IMR-90 (cell line): ENCODE data around the gene TTLL9. TPM values are rescaled to one million over a fixed set of nuclear protein-coding genes. Genes with fewer than 3 reads are reported as not detected.

Experiments used
- ATAC-seq: fragments of 200-7000 bp; cut with Tn5 transposase; 2 replicates; pipeline ENCODE4 v1.9.1; 2020; ENCODE audit warnings: low read depth, mild to moderate bottlenecking, moderate library complexity
- BruUV-seq: library from RNA; stranded (reverse); fragments of 400-500 nt; replicated peaks from 2 replicates; lab custom pipeline; 2021; lab: Mats Ljungman, UMichigan
- CTCF ChIA-PET: fragments of 300-600 bp; formaldehyde crosslinking; extraction: SDS; loops from one replicate; lab custom pipeline; 2021; ENCODE audit warnings: antibody characterized with exemption; lab: Yijun Ruan, JAX
- POLR2A ChIA-PET: fragments of 300-600 bp; sonication (Branson Sonifier 250); formaldehyde crosslinking; loops from one replicate; lab custom pipeline; 2022; ENCODE audit warnings: antibody characterized with exemption; ENCODE audit not compliant: unreplicated experiment; lab: Charles Lee
- DNase-seq: peaks from one replicate; pipeline ENCODE4 v3.0.0; 2013
- H2AFZ ChIP-seq: replicated peaks from 2 replicates; pipeline ENCODE3; 2013; ENCODE audit warnings: low read length, mild to moderate bottlenecking; ENCODE audit not compliant: poor library complexity
- H2AK5ac ChIP-seq: 2 replicates; pipeline ENCODE4 v1.6.1; 2013; ENCODE audit warnings: low read depth, low read length, inconsistent platforms
- H2AK9ac ChIP-seq: replicated peaks from 2 replicates; pipeline ENCODE3; 2013; ENCODE audit warnings: mild to moderate bottlenecking, low read depth, low read length, moderate library complexity; ENCODE audit not compliant: poor library complexity
- H2BK120ac ChIP-seq: 2 replicates; pipeline ENCODE4 v1.6.1; 2013; ENCODE audit warnings: low read depth, low read length, inconsistent platforms
- H2BK15ac ChIP-seq: 3 replicates; pipeline ENCODE4 v1.6.1; 2013; ENCODE audit warnings: low read depth, low read length, inconsistent platforms
- H2BK20ac ChIP-seq: 2 replicates; pipeline ENCODE4 v1.6.1; 2013; ENCODE audit warnings: low read depth, mild to moderate bottlenecking, inconsistent platforms, low read length, moderate library complexity
- H2BK5ac ChIP-seq: 2 replicates; pipeline ENCODE4 v1.6.1; 2013; ENCODE audit warnings: mild to moderate bottlenecking, low read depth, low read length, inconsistent platforms; ENCODE audit not compliant: poor library complexity, severe bottlenecking
- H3K14ac ChIP-seq: replicated peaks from 2 replicates; pipeline ENCODE4 v1.6.1; 2013; ENCODE audit warnings: low read depth, low read length, inconsistent platforms
- H3K18ac ChIP-seq: 2 replicates; pipeline ENCODE4 v1.6.1; 2013; ENCODE audit warnings: low read depth, low read length, control low read depth
- H3K23ac ChIP-seq: 2 replicates; pipeline ENCODE4 v1.6.1; 2013; ENCODE audit warnings: low read depth, low read length, inconsistent platforms
- H3K27ac ChIP-seq: 2 replicates; pipeline ENCODE4 v1.5.1; 2013; ENCODE audit warnings: mild to moderate bottlenecking, control low read depth, low read length; ENCODE audit not compliant: insufficient read depth
- H3K27me3 ChIP-seq: 2 replicates; pipeline ENCODE4 v1.6.1; 2013; ENCODE audit warnings: low read length; ENCODE audit not compliant: control insufficient read depth, insufficient read depth
- H3K36me3 ChIP-seq: 2 replicates; pipeline ENCODE4 v1.6.1; 2013; ENCODE audit warnings: low read length, mixed read lengths; ENCODE audit not compliant: control insufficient read depth, insufficient read depth
- H3K4ac ChIP-seq: 2 replicates; pipeline ENCODE4 v1.6.1; 2013; ENCODE audit warnings: low read depth, low read length, inconsistent platforms
- H3K4me1 ChIP-seq: 2 replicates; pipeline ENCODE4 v1.6.1; 2013; ENCODE audit warnings: low read length, mixed read lengths; ENCODE audit not compliant: control insufficient read depth, insufficient read depth
- H3K4me2 ChIP-seq: 2 replicates; pipeline ENCODE4 v1.6.1; 2013; ENCODE audit warnings: low read depth, mild to moderate bottlenecking, control low read depth, low read length, moderate library complexity
- H3K4me3 ChIP-seq: 2 replicates; pipeline ENCODE4 v1.5.1; 2013; ENCODE audit warnings: low read depth, mild to moderate bottlenecking, control low read depth, low read length, moderate library complexity; ENCODE audit not compliant: insufficient read depth
- H3K56ac ChIP-seq: 2 replicates; pipeline ENCODE4 v1.6.1; 2013; ENCODE audit warnings: low read length, inconsistent platforms; ENCODE audit not compliant: insufficient read depth; ENCODE audit errors: extremely low read depth
- H3K79me1 ChIP-seq, 2 experiments: 2 replicates each; pipeline ENCODE4 v1.6.1; 2013; ENCODE audit warnings: low read length in 2 of 2, inconsistent platforms in 1 of 2, low read depth in 1 of 2
- H3K9ac ChIP-seq: 2 replicates; pipeline ENCODE4 v1.6.1; 2013; ENCODE audit warnings: low read depth, low read length, control low read depth
- H3K9me1 ChIP-seq: 2 replicates; pipeline ENCODE4 v1.6.1; 2013; ENCODE audit warnings: low read length, inconsistent platforms; ENCODE audit not compliant: insufficient read depth
- H3K9me3 ChIP-seq: 2 replicates; pipeline ENCODE4 v1.6.1; 2013; ENCODE audit warnings: low read length; ENCODE audit not compliant: control insufficient read depth, insufficient read depth
- H4K20me1 ChIP-seq: 2 replicates; pipeline ENCODE4 v1.6.1; 2013; ENCODE audit warnings: low read length, inconsistent platforms; ENCODE audit not compliant: insufficient read depth
- H4K5ac ChIP-seq: 2 replicates; pipeline ENCODE4 v1.6.1; 2013; ENCODE audit warnings: mild to moderate bottlenecking, low read depth, low read length, control low read depth
- H4K8ac ChIP-seq, 2 experiments: 2 replicates each; pipeline ENCODE4 v1.6.1; 2013; ENCODE audit warnings: low read depth in 2 of 2, low read length in 2 of 2, control low read depth in 1 of 2, inconsistent platforms in 1 of 2
- H4K91ac ChIP-seq: 2 replicates; pipeline ENCODE4 v1.6.1; 2013; ENCODE audit warnings: low read depth, low read length, inconsistent platforms; ENCODE audit not compliant: insufficient read depth
- BHLHE40 ChIP-seq: fragments of 150-350 bp; IDR thresholded peaks from 2 replicates; pipeline ENCODE4 v1.6.1; 2016; ENCODE audit warnings: mild to moderate bottlenecking, low read depth, low read length
- CEBPB ChIP-seq: IDR thresholded peaks from 2 replicates; pipeline ENCODE4 v1.6.1; 2012; ENCODE audit warnings: low read depth, low read length, improper control_type of control experiment
- CHD1 ChIP-seq: IDR thresholded peaks from 2 replicates; pipeline ENCODE4 v1.6.1; 2012; ENCODE audit warnings: low read depth, low read length, improper control_type of control experiment
- CTCF ChIP-seq: conservative IDR thresholded peaks from 2 replicates; pipeline ENCODE4 v1.5.1; 2012; ENCODE audit warnings: mild to moderate bottlenecking, low read depth, low read length, improper control_type of control experiment
- ELK1 ChIP-seq: fragments of 150-350 bp; IDR thresholded peaks from 2 replicates; pipeline ENCODE4 v1.6.1; 2016; ENCODE audit warnings: low read depth, mild to moderate bottlenecking, low read length, moderate library complexity, borderline replicate concordance
- FOS ChIP-seq: fragments of 150-350 bp; IDR thresholded peaks from 2 replicates; pipeline ENCODE4 v1.6.1; 2016; ENCODE audit warnings: low read depth, low read length
- MAFK ChIP-seq: IDR thresholded peaks from 2 replicates; pipeline ENCODE4 v1.6.1; 2012; ENCODE audit warnings: low read depth, low read length, improper control_type of control experiment
- MAZ ChIP-seq: IDR thresholded peaks from 2 replicates; pipeline ENCODE4 v1.6.1; 2012; ENCODE audit warnings: low read depth, mild to moderate bottlenecking, low read length, improper control_type of control experiment, moderate library complexity, borderline replicate concordance
- MXI1 ChIP-seq: IDR thresholded peaks from 2 replicates; pipeline ENCODE4 v1.6.1; 2012; ENCODE audit warnings: low read depth, mild to moderate bottlenecking, low read length, moderate library complexity, borderline replicate concordance
- NFE2L2 ChIP-seq: fragments of 150-350 bp; IDR thresholded peaks from 2 replicates; pipeline ENCODE4 v1.6.1; 2016; ENCODE audit warnings: low read depth, mild to moderate bottlenecking, low read length
- POLR2A ChIP-seq: IDR thresholded peaks from 2 replicates; pipeline ENCODE4 v1.6.1; 2012; ENCODE audit warnings: mild to moderate bottlenecking, low read depth, low read length
- RAD21 ChIP-seq: IDR thresholded peaks from 2 replicates; pipeline ENCODE4 v1.6.1; 2012; ENCODE audit warnings: low read length, improper control_type of control experiment
- RCOR1 ChIP-seq: IDR thresholded peaks from 2 replicates; pipeline ENCODE4 v1.6.1; 2012; ENCODE audit warnings: mild to moderate bottlenecking, low read length, improper control_type of control experiment; ENCODE audit not compliant: insufficient replicate concordance
- RFX5 ChIP-seq: IDR thresholded peaks from 2 replicates; pipeline ENCODE4 v1.8.0; 2012; ENCODE audit warnings: low read depth, mild to moderate bottlenecking, low read length, moderate library complexity
- SMC3 ChIP-seq: fragments of 150-350 bp; IDR thresholded peaks from 2 replicates; pipeline ENCODE4 v1.6.1; 2016; ENCODE audit warnings: low read depth, mild to moderate bottlenecking, antibody characterized with exemption, low read length, moderate library complexity
- USF2 ChIP-seq: fragments of 150-350 bp; IDR thresholded peaks from 2 replicates; pipeline ENCODE4 v1.6.1; 2017; ENCODE audit warnings: mild to moderate bottlenecking, antibody characterized with exemption, low read length, low read depth
- WGBS, 2 experiments: methylation state at CpG; one replicate each; pipeline versions ENCODE4 v1.1.5 to v1.1.7; 2013; ENCODE audit warnings: missing lambda C conversion rate in 2 of 2; ENCODE audit not compliant: insufficient read length in 1 of 2; ENCODE audit errors: extremely low coverage in 2 of 2; 5-methylcytosine and 5-hydroxymethylcytosine counted together
- dilution Hi-C: fragments of 300-500 bp; cut with HindIII; formaldehyde crosslinking; loops from one replicate; pipeline ENCODE4 v1.14.3; 2018; ENCODE audit warnings: low sequenced_read_pairs; ENCODE audit not compliant: unreplicated experiment
- in situ Hi-C: fragments of 300-500 bp; cut with MboI; formaldehyde crosslinking; loops from 3 replicates; pipeline ENCODE4 v1.14.3; 2019; ENCODE audit warnings: low sequenced_read_pairs, inconsistent platforms, mixed read lengths
- intact Hi-C: fragments of 100-400 bp; cut with micrococcal nuclease; formaldehyde crosslinking; loops from 2 replicates; pipeline ENCODE4 v1.10.0; 2022
- polyA plus RNA-seq, 3 experiments: library from polyadenylated mRNA; depleted of rRNA; stranded (reverse); fragments of >200 nt; gene quantifications; 2 replicates each; pipeline ENCODE4 v1.2.3, GENCODE V29; 2012; ENCODE audit warnings: low replicate concordance in 1 of 3
- total RNA-seq: library from RNA; depleted of rRNA; stranded (reverse); fragments of >200 nt; gene quantifications from 2 replicates; pipeline ENCODE4 v1.2.3, GENCODE V29; 2012

TTLL9 gene
- total and polyA plus RNA-seq, 2 of the 4 experiments (the other 2 are of a cell fraction), result not detected

- Histone ChIP-seq H3K9me3 (no peaks in the 10 kb centered on the region), H3K4me3 (no peak overlapping the region), H4K20me1 (no peaks in the 10 kb centered on the region), H3K4me2 (no peak overlapping the region), H3K14ac (no peak overlapping the region), H2BK5ac (no peak overlapping the region), H4K8ac (no peak overlapping the region), H3K18ac (no peak overlapping the region), H2BK15ac (no peak overlapping the region), H2AFZ (no peak overlapping the region), H2AK9ac (no peak overlapping the region), H2AK5ac (no peak overlapping the region), H3K4me1 (no peaks in the 10 kb centered on the region; the same call in 1 of the 2 replicates), H2BK120ac (no peak overlapping the region), H3K9me1 (no peaks in the 10 kb centered on the region), H3K27ac (no peak overlapping the region), H3K23ac (no peak overlapping the region), H4K5ac (no peak overlapping the region), H3K56ac (no peak overlapping the region), H3K27me3 (peaks cover 45% of the 10 kb centered on the region), H3K9ac (no peak overlapping the region), H4K91ac (no peak overlapping the region), H3K4ac (no peak overlapping the region), H3K79me1 (no peaks in the 10 kb centered on the region), H2BK20ac (no peak overlapping the region), H3K36me3 (no peaks in the 10 kb centered on the region)
- dilution Hi-C loops, result no loop called here
- ATAC-seq, result no peak
- TF ChIP-seq POLR2A (no peak), CTCF (no peak), CHD1 (no peak), RAD21 (no peak), SMC3 (no peak), FOS (no peak), CEBPB (no peak), MXI1 (no peak), RFX5 (no peak), ELK1 (no peak), MAZ (no peak), USF2 (no peak), NFE2L2 (no peak), MAFK (no peak), RCOR1 (no peak), BHLHE40 (no peak)
- WGBS, 2 experiments, result no CpG with 5 or more reads among the region's 2 CpGs
- ChIA-PET CTCF (interaction anchor here (1.0 kb wide), 1 partner anchor 24 kb away, joined by 3 read pairs; the partner anchor contains the start of gene PDRG1), POLR2A (no interaction called here)
- in situ Hi-C loops, result no loop called here
- intact Hi-C loops, result no loop called here
- BruUV-seq, result no TSS peak
- no peak for DNase-seq
These were observed 105.4 kb downstream of the TTLL9 start for GRCh38 chr20:31975874-31976273.
